ENCODE data around the gene FCN1.

GRCh38 chr9:134917431-134918373 lies at the start of gene FCN1:
- TF ChIP-seq CTCF (IDR thresholded peaks at IDR 0.05; ENCODE audit: low read depth, low read length) (no peak), MYC (IDR thresholded peaks at IDR 0.05; ENCODE audit: low read depth, low read length) (peak; percentile 81)

Data from NB4 (cell line).